CD4-positive, alpha-beta memory T cell (primary cell): ENCODE data around the gene GRID1. TPM values are rescaled to one million over a fixed set of nuclear protein-coding genes. Genes with fewer than 3 reads are reported as not detected.

Experiments
- CTCF ChIA-PET: fragments of 350-600 bp; sonication (Branson Sonifier 250); formaldehyde crosslinking; loops from one replicate; lab custom pipeline; 2021; ENCODE audit warnings: inconsistent platforms; ENCODE audit not compliant: partially characterized antibody; lab: Charles Lee
- POLR2A ChIA-PET: fragments of 350-600 bp; sonication (Branson Sonifier 250); formaldehyde crosslinking; loops from one replicate; lab custom pipeline; 2021; ENCODE audit not compliant: partially characterized antibody; lab: Charles Lee
- DNase-seq, 5 donors: peaks; one replicate each; pipeline versions ENCODE4 v3.0.0 to v3.0.0-alpha.2; 2020 to 2022; ENCODE audit warnings: mixed read lengths in 1 of 5
- H3K27ac ChIP-seq: one replicate; pipeline ENCODE4 v1.7.0; 2013; ENCODE audit warnings: low read depth, low read length
- H3K27me3 ChIP-seq: 2 replicates; pipeline ENCODE4 v1.7.0; 2013; ENCODE audit warnings: mild to moderate bottlenecking, low read length, moderate library complexity; ENCODE audit not compliant: insufficient read depth
- H3K36me3 ChIP-seq: 2 replicates; pipeline ENCODE4 v1.7.0; 2013; ENCODE audit warnings: mild to moderate bottlenecking, low read length, moderate library complexity; ENCODE audit not compliant: insufficient read depth
- H3K4me1 ChIP-seq: 2 replicates; pipeline ENCODE4 v1.7.0; 2013; ENCODE audit warnings: mild to moderate bottlenecking, low read length, moderate library complexity; ENCODE audit not compliant: insufficient read depth
- H3K4me3 ChIP-seq, 2 donors: one replicate each; pipeline ENCODE4 v1.7.0; 2013; ENCODE audit warnings: low read length in 2 of 2, mild to moderate bottlenecking in 1 of 2
- H3K9me3 ChIP-seq, 2 donors: one replicate each; pipeline ENCODE4 v1.7.0; 2013; ENCODE audit warnings: low read length in 2 of 2, control low read depth in 1 of 2; ENCODE audit not compliant: control insufficient read depth in 1 of 2
- H3K27ac Mint-ChIP-seq, 7 donors: one replicate each; pipeline ENCODE4 v1.8.0; 2020 to 2021; ENCODE audit warnings: mixed read lengths in 7 of 7, mild to moderate bottlenecking in 6 of 7, inconsistent platforms in 3 of 7, moderate library complexity in 3 of 7
- H3K27me3 Mint-ChIP-seq, 2 donors: one replicate each; pipeline ENCODE4 v1.8.0; 2020 to 2021; ENCODE audit warnings: mixed read lengths in 2 of 2
- H3K36me3 Mint-ChIP-seq, 2 donors: one replicate each; pipeline ENCODE4 v1.8.0; 2020 to 2021; ENCODE audit warnings: mixed read lengths in 2 of 2, inconsistent platforms in 1 of 2, mild to moderate bottlenecking in 1 of 2
- H3K4me1 Mint-ChIP-seq, 4 donors: one replicate each; pipeline ENCODE4 v1.8.0; 2020 to 2021; ENCODE audit warnings: mixed read lengths in 4 of 4, mild to moderate bottlenecking in 1 of 4
- H3K4me3 Mint-ChIP-seq, 8 donors: one replicate each; pipeline ENCODE4 v1.8.0; 2020 to 2021; ENCODE audit warnings: mixed read lengths in 8 of 8, mild to moderate bottlenecking in 7 of 8, moderate library complexity in 6 of 8, inconsistent platforms in 3 of 8
- H3K9me3 Mint-ChIP-seq, 8 donors: one replicate each; pipeline ENCODE4 v1.8.0; 2020 to 2021; ENCODE audit warnings: mixed read lengths in 8 of 8, mild to moderate bottlenecking in 5 of 8, inconsistent platforms in 3 of 8, moderate library complexity in 1 of 8
- intact Hi-C: fragments of 100-400 bp; cut with micrococcal nuclease; formaldehyde crosslinking; loops from one replicate; pipeline ENCODE4 v1.15.1; 2023
- polyA plus RNA-seq, 2 donors: library from polyadenylated mRNA; unstranded; fragments of 300-500 nt; fragmentation: Illumina TruSeq; gene quantifications; one replicate each; pipeline ENCODE4 v1.2.3, GENCODE V29; 2021
- total RNA-seq, 2 experiments: library from RNA; stranded (reverse); gene quantifications; one replicate each; pipeline ENCODE4 v1.2.3, GENCODE V29; 2021

The GRID1 gene
- total and polyA plus RNA-seq, 4 experiments from 2014 or later: not detected

DNA sequence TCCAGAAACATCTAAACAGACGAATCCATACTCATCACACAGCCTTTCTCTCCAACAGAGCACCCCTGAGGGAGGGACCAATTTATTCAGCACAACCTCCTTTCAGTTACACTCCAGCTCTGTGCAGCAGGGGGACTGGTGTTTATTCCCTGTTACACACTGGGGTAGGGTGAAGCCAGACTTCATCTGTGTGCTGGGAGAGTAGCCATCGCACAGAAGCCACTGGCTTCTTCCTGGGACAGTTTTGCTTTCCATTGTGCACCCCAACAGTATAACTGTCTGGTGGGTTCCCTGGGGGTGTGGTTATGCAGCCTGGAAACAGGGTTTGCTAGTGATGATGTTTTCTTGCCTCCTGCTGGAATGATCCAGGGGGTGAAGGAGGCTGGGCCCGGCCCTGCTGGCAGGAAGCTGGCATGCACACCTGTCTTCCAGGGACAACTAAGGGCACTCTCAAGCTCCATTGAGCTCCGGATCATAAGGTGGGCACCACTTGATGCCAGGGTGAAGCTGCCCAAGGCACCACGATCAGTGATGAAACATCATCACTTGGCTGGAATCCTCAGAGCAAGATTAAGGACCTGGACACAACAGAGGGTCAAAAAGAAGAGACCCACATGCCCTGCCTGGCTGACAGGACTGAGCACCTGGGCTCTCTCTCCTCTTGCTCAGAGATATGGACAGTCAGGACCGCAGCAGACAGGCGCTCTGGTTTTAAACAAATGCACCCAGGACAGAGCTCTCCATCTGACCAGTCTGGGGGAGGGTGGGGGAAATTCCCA is 293.2 kb downstream of the GRID1 start:
- ChIA-PET POLR2A (no interaction called here), CTCF (no interaction called here)
- no peak overlapping the region for H3K27ac ChIP-seq
- H3K9me3 ChIP-seq: no peaks in the 10 kb centered on the region
- H3K36me3 Mint-ChIP-seq: no peaks in the 10 kb centered on the region
- H3K27me3 ChIP-seq: no peaks in the 10 kb centered on the region
- H3K4me3 Mint-ChIP-seq: no peak overlapping the region
- no peaks in the 10 kb centered on the region for H3K4me1 ChIP-seq
- H3K36me3 ChIP-seq: no peaks in the 10 kb centered on the region
- peaks cover 5 to 8% of the 10 kb centered on the region in 2 donors for H3K27me3 Mint-ChIP-seq
- DNase-seq: no peak
- peaks cover 0 to 6% (median 0%) of the 10 kb centered on the region in 8 donors for H3K9me3 Mint-ChIP-seq
- no peaks in the 10 kb centered on the region for H3K4me1 Mint-ChIP-seq
- no peak overlapping the region for H3K27ac Mint-ChIP-seq
- no peak overlapping the region for H3K4me3 ChIP-seq
- intact Hi-C loops: no loop called here

DNA sequence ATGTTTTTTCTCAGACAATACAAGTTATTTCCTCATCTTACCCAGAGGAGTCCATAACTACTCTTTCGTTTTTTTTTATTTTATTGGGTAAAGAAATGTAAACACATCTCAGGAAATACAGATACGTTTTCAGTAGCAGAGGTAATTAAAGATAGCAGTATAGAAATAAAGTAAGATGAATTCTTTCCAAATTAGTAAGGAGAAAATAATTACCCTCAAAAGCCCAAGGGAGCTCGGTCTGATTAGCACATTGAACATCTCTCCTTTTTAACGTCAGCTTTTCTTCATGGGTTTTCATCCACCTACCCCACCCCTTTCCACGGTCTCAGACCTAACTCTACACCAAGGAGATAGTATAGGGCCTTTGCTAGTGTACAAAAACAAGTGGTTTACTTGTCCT is 294.2 kb downstream of the GRID1 start:
- peaks cover 4 to 6% of the 10 kb centered on the region in 2 donors for H3K27me3 Mint-ChIP-seq
- no peaks in the 10 kb centered on the region for H3K36me3 ChIP-seq
- POLR2A ChIA-PET: no interaction called here
- H3K36me3 Mint-ChIP-seq: no peaks in the 10 kb centered on the region
- no peaks in the 10 kb centered on the region for H3K9me3 ChIP-seq
- no peaks in the 10 kb centered on the region for H3K4me1 Mint-ChIP-seq
- no peak for DNase-seq
- no peak overlapping the region for H3K4me3 ChIP-seq
- H3K9me3 Mint-ChIP-seq: peaks cover 0 to 6% (median 0%) of the 10 kb centered on the region in 8 donors
- intact Hi-C loops: no loop called here
- no peak overlapping the region for H3K4me3 Mint-ChIP-seq
- H3K27me3 ChIP-seq: no peaks in the 10 kb centered on the region
- no peak overlapping the region for H3K27ac Mint-ChIP-seq
- CTCF ChIA-PET: no interaction called here
- no peak overlapping the region for H3K27ac ChIP-seq
- no peaks in the 10 kb centered on the region for H3K4me1 ChIP-seq

DNA sequence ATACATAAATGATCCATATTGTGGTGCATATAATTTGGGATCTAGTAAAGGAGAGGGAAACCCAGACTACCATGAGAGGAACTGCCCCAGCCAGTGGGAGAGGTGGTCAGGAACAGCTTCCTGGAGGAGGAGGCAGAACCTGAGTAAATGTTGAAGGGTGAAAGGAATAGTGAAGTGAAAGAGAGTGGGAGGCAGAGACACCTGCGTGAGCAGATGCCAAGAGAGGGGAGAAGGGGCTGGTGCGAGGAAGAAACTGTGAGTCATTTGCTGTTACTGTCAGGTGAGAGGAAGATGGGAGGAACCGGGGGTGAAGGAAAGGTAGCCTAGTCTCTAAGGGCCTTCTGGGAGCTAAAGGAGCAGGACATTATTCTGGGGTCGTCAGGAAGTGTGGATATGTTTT is 294.8 kb downstream of the GRID1 start:
- ChIA-PET POLR2A (no interaction called here), CTCF (no interaction called here)
- Mint-ChIP-seq H3K27me3 (peaks cover 0 to 3% of the 10 kb centered on the region in 2 donors), H3K36me3 (no peaks in the 10 kb centered on the region), H3K27ac (no peak overlapping the region), H3K4me3 (no peak overlapping the region), H3K4me1 (no peaks in the 10 kb centered on the region), H3K9me3 (peaks cover 0 to 3% (median 0%) of the 10 kb centered on the region in 8 donors)
- no peaks in the 10 kb centered on the region for H3K9me3 ChIP-seq
- no peaks in the 10 kb centered on the region for H3K36me3 ChIP-seq
- no peaks in the 10 kb centered on the region for H3K4me1 ChIP-seq
- DNase-seq: no peak
- no peak overlapping the region for H3K4me3 ChIP-seq
- no peaks in the 10 kb centered on the region for H3K27me3 ChIP-seq
- intact Hi-C loops: no loop called here
- H3K27ac ChIP-seq: no peak overlapping the region

DNA sequence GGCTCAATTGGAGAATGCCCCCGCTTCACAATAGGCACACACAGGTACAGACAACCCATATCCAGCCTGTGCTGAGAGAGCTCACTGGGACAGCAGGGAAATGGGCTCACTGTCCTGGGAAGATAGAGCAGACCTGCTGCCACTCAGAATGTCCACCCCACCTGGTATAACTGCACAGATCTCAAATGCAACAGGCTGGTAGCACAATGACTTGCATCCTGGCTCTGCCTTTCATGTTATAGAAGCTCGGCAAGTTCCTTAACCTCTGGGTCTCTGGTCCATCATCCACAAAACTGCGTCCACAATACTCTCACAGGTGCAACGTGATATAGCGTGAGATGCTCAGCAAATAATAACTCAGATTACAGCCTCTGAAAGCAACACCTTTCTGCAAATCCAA is 295.4 kb downstream of the GRID1 start:
- Histone ChIP-seq H3K36me3 (no peaks in the 10 kb centered on the region), H3K4me3 (no peak overlapping the region), H3K4me1 (no peaks in the 10 kb centered on the region), H3K27me3 (no peaks in the 10 kb centered on the region), H3K27ac (no peak overlapping the region), H3K9me3 (no peaks in the 10 kb centered on the region)
- H3K36me3 Mint-ChIP-seq: no peaks in the 10 kb centered on the region
- intact Hi-C loops: no loop called here
- H3K27ac Mint-ChIP-seq: no peak overlapping the region
- ChIA-PET CTCF (no interaction called here), POLR2A (no interaction called here)
- DNase-seq: no peak
- H3K9me3 Mint-ChIP-seq: peaks cover 0 to 2% (median 0%) of the 10 kb centered on the region in 8 donors
- H3K27me3 Mint-ChIP-seq: peaks cover 0 to 1% of the 10 kb centered on the region in 2 donors
- no peaks in the 10 kb centered on the region for H3K4me1 Mint-ChIP-seq
- no peak overlapping the region for H3K4me3 Mint-ChIP-seq

DNA sequence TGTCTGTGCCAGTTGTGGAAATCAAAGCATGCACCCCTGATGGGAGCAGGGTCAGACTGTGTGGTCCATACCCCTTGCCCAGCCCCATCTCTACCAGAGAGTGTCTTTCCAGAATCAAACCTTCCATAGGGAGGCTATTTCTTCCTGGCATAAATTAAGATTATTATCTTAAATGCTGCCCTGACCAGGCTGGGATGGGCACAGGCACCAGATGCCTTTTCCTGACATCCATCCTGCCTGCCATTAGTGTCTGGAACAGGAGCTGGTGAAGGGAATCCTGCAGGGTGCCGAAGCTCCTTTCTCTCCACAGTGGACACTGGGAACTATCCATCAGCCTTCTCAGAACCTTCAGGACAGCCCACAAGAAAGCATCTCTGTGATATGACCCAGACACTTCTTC is 296.3 kb downstream of the GRID1 start:
- no peaks in the 10 kb centered on the region for H3K27me3 ChIP-seq
- peaks cover 0 to 2% (median 0%) of the 10 kb centered on the region in 8 donors for H3K9me3 Mint-ChIP-seq
- no peak overlapping the region for H3K4me3 ChIP-seq
- no peak overlapping the region for H3K27ac Mint-ChIP-seq
- ChIA-PET CTCF (no interaction called here), POLR2A (no interaction called here)
- H3K4me1 ChIP-seq: no peaks in the 10 kb centered on the region
- H3K9me3 ChIP-seq: no peaks in the 10 kb centered on the region
- DNase-seq: no peak
- intact Hi-C loops: no loop called here
- no peaks in the 10 kb centered on the region for H3K36me3 Mint-ChIP-seq
- H3K4me3 Mint-ChIP-seq: no peak overlapping the region
- no peaks in the 10 kb centered on the region for H3K4me1 Mint-ChIP-seq
- no peaks in the 10 kb centered on the region for H3K36me3 ChIP-seq
- peaks cover 0 to 3% of the 10 kb centered on the region in 2 donors for H3K27me3 Mint-ChIP-seq
- H3K27ac ChIP-seq: no peak overlapping the region

DNA sequence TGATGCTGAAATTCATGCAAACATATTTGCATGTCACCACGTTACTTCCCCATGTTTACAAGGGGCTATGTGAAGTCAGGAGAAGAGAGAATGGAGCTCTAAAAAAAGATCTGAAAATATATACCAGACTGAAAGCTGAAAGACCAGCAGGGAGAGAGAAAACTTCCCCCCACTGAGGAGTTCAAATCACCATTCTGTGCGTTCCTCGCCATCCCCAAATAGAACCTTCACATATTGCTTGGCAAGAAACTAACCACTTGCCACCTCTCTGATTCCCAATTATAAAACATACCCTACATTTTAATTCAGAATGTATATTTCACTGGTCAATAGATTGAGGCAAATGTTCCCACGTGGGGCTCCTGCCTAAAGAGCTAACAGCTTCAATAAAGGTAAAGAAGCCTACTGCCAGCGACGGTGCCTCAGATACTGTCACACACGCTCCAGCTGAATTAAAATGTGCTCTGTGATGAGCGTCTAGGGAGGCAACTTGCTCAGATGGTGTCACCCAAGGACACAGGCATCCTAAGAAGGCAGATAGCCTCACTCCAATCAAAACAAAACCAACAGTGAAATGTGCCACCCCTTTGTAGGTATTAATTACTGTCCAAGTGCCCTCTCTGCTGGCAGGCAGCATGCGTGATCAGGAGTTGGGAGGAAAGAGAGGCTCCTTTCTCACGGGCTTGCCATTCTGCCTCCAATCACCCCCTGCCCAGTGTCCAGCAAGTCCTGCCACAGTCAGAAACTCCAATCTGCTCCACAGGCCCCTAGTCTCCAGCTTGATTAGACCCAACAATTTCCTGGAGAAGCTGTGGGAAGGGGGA is 298.2 kb downstream of the GRID1 start:
- no peaks in the 10 kb centered on the region for H3K4me1 Mint-ChIP-seq
- no peaks in the 10 kb centered on the region for H3K4me1 ChIP-seq
- DNase-seq: no peak

DNA sequence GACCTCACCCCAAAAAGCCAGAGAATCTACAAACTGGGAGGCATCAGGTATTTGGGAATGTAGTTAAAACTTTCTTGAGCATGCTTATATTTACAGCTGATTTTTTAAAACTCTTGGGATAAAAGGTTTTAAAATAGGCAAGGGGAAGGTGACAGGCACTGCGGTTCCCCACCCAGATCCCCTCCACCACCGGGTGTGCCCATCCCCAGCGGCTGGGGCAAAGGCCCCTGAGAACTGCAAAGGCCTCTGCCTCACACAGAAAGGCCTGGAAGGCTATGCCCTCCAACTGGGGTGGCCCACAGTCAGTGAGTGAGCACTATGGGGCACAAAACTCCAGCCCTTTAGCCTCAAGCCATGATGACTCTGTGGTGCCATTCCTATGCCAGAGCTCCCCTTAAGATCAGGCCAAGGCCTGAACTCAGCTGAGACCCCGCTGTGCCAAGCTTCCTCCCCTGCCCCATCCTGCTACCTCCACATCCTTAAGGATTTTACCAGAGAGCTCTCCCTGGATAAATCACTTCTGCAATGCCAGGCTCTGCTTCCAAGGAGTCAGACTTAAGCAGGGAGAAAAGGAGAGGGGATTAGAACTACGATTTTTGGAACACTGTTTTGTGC is 299.1 kb downstream of the GRID1 start:
- Histone ChIP-seq H3K36me3 (no peaks in the 10 kb centered on the region), H3K27ac (no peak overlapping the region), H3K4me3 (no peak overlapping the region), H3K9me3 (no peaks in the 10 kb centered on the region), H3K4me1 (no peaks in the 10 kb centered on the region), H3K27me3 (no peaks in the 10 kb centered on the region)
- CTCF ChIA-PET: no interaction called here
- no peak overlapping the region for H3K27ac Mint-ChIP-seq
- H3K36me3 Mint-ChIP-seq: no peaks in the 10 kb centered on the region
- H3K4me3 Mint-ChIP-seq: no peak overlapping the region
- peaks cover 0 to 5% of the 10 kb centered on the region in 2 donors for H3K27me3 Mint-ChIP-seq
- H3K4me1 Mint-ChIP-seq: no peaks in the 10 kb centered on the region
- H3K9me3 Mint-ChIP-seq: peaks cover 0 to 2% (median 0%) of the 10 kb centered on the region in 8 donors
- POLR2A ChIA-PET: no interaction called here
- intact Hi-C loops: no loop called here
- DNase-seq: no peak

More for the DNA sequence above, 298.2 kb downstream of the GRID1 start:
- no peak overlapping the region for H3K27ac Mint-ChIP-seq
- H3K9me3 Mint-ChIP-seq: peaks cover 0 to 2% (median 0%) of the 10 kb centered on the region in 8 donors
- no peaks in the 10 kb centered on the region for H3K36me3 Mint-ChIP-seq
- H3K27me3 Mint-ChIP-seq: peaks cover 0 to 5% of the 10 kb centered on the region in 2 donors
- POLR2A ChIA-PET: no interaction called here
- Histone ChIP-seq H3K4me3 (no peak overlapping the region), H3K27me3 (no peaks in the 10 kb centered on the region), H3K36me3 (no peaks in the 10 kb centered on the region), H3K27ac (no peak overlapping the region), H3K9me3 (no peaks in the 10 kb centered on the region)
- CTCF ChIA-PET: no interaction called here
- H3K4me3 Mint-ChIP-seq: no peak overlapping the region
- intact Hi-C loops: no loop called here
